NCI-H345 (cell line): Measurements from ENCODE around the gene PFKL.
"Not testable (repeated sequence)": the region's sequence is repeated elsewhere in the genome, so short reads cannot be mapped to it uniquely, and the experiment has no call there.

Experiments
- DNase-seq: peaks from one replicate; lab custom pipeline; 2025; lab: John Stamatoyannopoulos, UW

The PFKL gene

GRCh38 chr21:44327603-44327974, 27.7 kb downstream of the PFKL start:
- DNase-seq: no peak

GRCh38 chr21:44328242-44328895, 28.5 kb downstream of the PFKL start:
- no peak for DNase-seq

GRCh38 chr21:44329086-44329889, 29.4 kb downstream of the PFKL start:
- DNase-seq: peak; percentile 84

GRCh38 chr21:44329971-44330681, 30.3 kb downstream of the PFKL start:
- DNase-seq: no peak

- no peak for DNase-seq
These were observed 30.8 kb downstream of the PFKL start for GRCh38 chr21:44330698-44331097.

GRCh38 chr21:44331209-44331608, 31.4 kb downstream of the PFKL start:
- DNase-seq: no peak

- DNase-seq: no peak
These were observed 31.9 kb downstream of the PFKL start for GRCh38 chr21:44331650-44332307.

GRCh38 chr21:44332383-44332782, 32.5 kb downstream of the PFKL start:
- DNase-seq: no peak

- no peak for DNase-seq
These were observed 33.1 kb downstream of the PFKL start for GRCh38 chr21:44332965-44333364.

GRCh38 chr21:44333509-44334328, 33.9 kb downstream of the PFKL start:
- DNase-seq: no peak

- no peak for DNase-seq
These were observed 34.6 kb downstream of the PFKL start for GRCh38 chr21:44334329-44335030.

- no peak for DNase-seq
These were observed 35.6 kb downstream of the PFKL start for GRCh38 chr21:44335266-44336059.

GRCh38 chr21:44337449-44337848, 37.6 kb downstream of the PFKL start:
- DNase-seq: no peak

- peak; percentile 66 for DNase-seq
These were observed 38.4 kb downstream of the PFKL start for GRCh38 chr21:44337941-44338895.

GRCh38 chr21:44338971-44339910, 39.4 kb downstream of the PFKL start, which contains the start of gene CFAP410:
Gene CFAP410, minus strand, starts transcription at chr21:44339390. Its CDS starts 196 bp downstream, at chr21:44339194.
- peak; percentile 98 for DNase-seq

GRCh38 chr21:44341726-44342458, 42.0 kb downstream of the PFKL start:
- DNase-seq: not testable (repeated sequence)

GRCh38 chr21:44342981-44343380, 43.1 kb downstream of the PFKL start:
- DNase-seq: not testable (repeated sequence)
